Measurements from ENCODE around the gene ARMH4.
A peak's percentile ranks its signal among the peaks of the same experiment; 100 is the strongest.

The ARMH4 gene, protein sequence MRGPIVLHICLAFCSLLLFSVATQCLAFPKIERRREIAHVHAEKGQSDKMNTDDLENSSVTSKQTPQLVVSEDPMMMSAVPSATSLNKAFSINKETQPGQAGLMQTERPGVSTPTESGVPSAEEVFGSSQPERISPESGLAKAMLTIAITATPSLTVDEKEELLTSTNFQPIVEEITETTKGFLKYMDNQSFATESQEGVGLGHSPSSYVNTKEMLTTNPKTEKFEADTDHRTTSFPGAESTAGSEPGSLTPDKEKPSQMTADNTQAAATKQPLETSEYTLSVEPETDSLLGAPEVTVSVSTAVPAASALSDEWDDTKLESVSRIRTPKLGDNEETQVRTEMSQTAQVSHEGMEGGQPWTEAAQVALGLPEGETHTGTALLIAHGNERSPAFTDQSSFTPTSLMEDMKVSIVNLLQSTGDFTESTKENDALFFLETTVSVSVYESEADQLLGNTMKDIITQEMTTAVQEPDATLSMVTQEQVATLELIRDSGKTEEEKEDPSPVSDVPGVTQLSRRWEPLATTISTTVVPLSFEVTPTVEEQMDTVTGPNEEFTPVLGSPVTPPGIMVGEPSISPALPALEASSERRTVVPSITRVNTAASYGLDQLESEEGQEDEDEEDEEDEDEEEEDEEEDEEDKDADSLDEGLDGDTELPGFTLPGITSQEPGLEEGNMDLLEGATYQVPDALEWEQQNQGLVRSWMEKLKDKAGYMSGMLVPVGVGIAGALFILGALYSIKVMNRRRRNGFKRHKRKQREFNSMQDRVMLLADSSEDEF

DNA sequence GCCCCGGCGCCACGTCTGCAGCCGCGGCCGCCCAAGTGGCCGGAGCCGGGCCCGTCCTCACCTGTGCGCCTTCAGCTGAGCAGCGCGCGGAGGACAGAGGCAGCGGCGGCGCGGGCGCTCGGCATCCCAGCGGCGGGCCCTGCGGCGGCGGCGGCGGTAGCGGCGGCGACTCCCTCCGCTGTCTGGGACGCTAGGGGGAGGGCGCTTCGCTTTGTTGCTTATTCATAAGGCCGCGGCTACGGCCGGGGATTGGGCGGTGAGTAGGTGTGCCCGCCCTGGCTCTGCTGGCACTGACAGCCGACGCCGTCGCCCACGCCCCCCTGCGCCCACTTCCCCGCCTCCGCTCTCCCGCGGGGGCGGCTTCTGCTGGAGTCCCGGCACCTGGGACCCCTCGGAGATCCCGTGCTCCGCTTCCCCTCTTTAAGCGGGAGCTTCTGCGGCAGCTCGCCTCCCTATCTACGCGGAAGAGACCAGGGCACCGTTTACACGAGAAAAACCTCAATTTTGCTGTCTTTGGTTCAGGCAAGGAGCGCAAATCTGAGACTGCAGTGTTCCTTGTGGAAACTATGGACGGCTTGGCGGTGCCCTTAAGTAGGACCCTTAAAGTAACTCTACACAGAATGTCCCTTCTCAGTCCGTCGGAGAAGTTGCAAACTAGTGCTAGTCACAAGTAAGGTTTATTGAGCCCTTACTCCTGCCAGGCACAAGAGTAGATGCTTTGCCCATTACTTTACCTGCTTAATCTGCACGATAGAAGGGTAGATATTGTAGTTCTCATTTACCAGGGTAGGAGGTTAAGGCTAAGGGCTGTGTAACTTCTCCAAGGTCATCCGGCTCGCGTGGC, at the start of gene ARMH4:
Gene ARMH4, minus strand, starts transcription at position 200 of the 844 bp plus-strand sequence. CDS start 12,855 bp downstream, outside the sequence.
- TF ChIP-seq, protein P1, sequence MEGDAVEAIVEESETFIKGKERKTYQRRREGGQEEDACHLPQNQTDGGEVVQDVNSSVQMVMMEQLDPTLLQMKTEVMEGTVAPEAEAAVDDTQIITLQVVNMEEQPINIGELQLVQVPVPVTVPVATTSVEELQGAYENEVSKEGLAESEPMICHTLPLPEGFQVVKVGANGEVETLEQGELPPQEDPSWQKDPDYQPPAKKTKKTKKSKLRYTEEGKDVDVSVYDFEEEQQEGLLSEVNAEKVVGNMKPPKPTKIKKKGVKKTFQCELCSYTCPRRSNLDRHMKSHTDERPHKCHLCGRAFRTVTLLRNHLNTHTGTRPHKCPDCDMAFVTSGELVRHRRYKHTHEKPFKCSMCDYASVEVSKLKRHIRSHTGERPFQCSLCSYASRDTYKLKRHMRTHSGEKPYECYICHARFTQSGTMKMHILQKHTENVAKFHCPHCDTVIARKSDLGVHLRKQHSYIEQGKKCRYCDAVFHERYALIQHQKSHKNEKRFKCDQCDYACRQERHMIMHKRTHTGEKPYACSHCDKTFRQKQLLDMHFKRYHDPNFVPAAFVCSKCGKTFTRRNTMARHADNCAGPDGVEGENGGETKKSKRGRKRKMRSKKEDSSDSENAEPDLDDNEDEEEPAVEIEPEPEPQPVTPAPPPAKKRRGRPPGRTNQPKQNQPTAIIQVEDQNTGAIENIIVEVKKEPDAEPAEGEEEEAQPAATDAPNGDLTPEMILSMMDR (IDR thresholded peaks at IDR 0.05; ENCODE audit: low read depth, low read length): no peak
- DNase-seq (ENCODE audit: low read depth, low spot score): peak; percentile 82
- H3K4me3 ChIP-seq (ENCODE audit: low read depth, low read length): peak within 1 kb of the TSS; percentile 59
- in situ Hi-C loops (cut with HindIII; ENCODE audit: low sequenced_read_pairs): no loop called here

GRCh38 chr14:58200846-58201245, 48.8 kb upstream of the ARMH4 start:
- TF ChIP-seq, protein P1 (IDR thresholded peaks at IDR 0.05; ENCODE audit: low read depth, low read length): no peak
- peak overlapping the region; percentile 81 for H3K4me3 ChIP-seq (ENCODE audit: low read depth, low read length)
- in situ Hi-C loops (cut with HindIII; ENCODE audit: low sequenced_read_pairs): no loop called here
- DNase-seq (ENCODE audit: low read depth, low spot score): peak; percentile 3

DNA sequence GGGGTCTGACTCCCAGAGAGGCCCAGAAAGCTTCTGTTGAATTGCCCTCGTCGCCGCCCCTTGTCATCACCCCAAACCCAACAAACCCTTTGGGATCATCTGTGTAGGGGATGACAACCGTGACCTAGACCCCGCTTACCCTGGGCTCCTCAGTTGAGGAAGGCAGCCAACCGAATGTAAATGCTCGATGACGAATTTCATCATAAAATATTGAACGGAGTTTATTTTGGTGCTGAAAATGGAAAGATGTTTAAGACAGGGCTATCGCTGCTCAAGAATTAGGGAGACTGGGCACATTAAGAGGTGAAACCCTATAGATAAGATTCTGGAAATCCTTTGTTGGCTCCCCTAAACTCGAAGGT, 48.4 kb upstream of the ARMH4 start:
- in situ Hi-C loops (cut with HindIII; ENCODE audit: low sequenced_read_pairs): no loop called here
- no peak for DNase-seq (ENCODE audit: low read depth, low spot score)

GRCh38 chr14:58199726-58200479, 47.9 kb upstream of the ARMH4 start, which contains the start of gene ACTR10:
TSS of gene ACTR10 (plus strand) at chr14:58200149. CDS start at chr14:58200218, 69 bp downstream.
- DNase-seq (ENCODE audit: low read depth, low spot score): peak; percentile 77
- TF ChIP-seq, protein P1 (IDR thresholded peaks at IDR 0.05; ENCODE audit: low read depth, low read length): no peak
- in situ Hi-C loops (cut with HindIII; ENCODE audit: low sequenced_read_pairs): no loop called here
- H3K4me3 ChIP-seq (ENCODE audit: low read depth, low read length): peak within 1 kb of the TSS; percentile 81

More for the DNA sequence above, 48.4 kb upstream of the ARMH4 start:
- H3K4me3 ChIP-seq (ENCODE audit: low read depth, low read length): peak overlapping the region; percentile 81
- TF ChIP-seq, protein P1 (IDR thresholded peaks at IDR 0.05; ENCODE audit: low read depth, low read length): no peak

DNA sequence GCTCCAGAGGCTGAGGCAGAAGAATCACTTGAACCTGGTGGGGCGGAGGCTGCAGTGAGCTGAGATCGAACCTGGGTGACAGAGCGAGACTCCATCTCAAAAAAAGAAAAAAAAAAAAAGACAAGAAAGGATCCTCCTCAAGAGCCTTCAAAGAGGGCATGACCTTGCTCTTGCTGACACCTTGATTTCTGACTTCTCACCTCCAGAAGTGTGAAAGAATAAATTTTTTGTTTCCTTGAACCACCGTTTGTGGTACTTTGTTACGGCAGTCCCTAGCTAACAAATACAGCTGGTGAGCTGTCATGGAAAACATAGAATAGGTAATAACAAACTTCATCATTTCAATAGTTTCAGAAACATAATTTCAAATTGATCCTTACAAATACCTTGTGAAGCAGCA, 46.1 kb upstream of the ARMH4 start:
- TF ChIP-seq, protein P1 (IDR thresholded peaks at IDR 0.05; ENCODE audit: low read depth, low read length): no peak
- no peak overlapping the region for H3K4me3 ChIP-seq (ENCODE audit: low read depth, low read length)
- in situ Hi-C loops (cut with HindIII; ENCODE audit: low sequenced_read_pairs): no loop called here
- DNase-seq (ENCODE audit: low read depth, low spot score): no peak
